H1 (cell line): ENCODE data around the gene PXT1. TPM values are rescaled to one million over a fixed set of nuclear protein-coding genes. Genes with fewer than 3 reads are reported as not detected.

Experiments
- CTCF ChIA-PET: fragments of 300-600 bp; sonication (Branson Sonifier 250); formaldehyde crosslinking; loops from one replicate; lab custom pipeline; 2021; ENCODE audit not compliant: partially characterized antibody; lab: Charles Lee
- POLR2A ChIA-PET: fragments of 300-600 bp; sonication (Branson Sonifier 250); formaldehyde crosslinking; loops from one replicate; lab custom pipeline; 2021; ENCODE audit warnings: inconsistent platforms; ENCODE audit not compliant: partially characterized antibody; lab: Charles Lee
- DNase-seq, 2 experiments: peaks; one replicate each; pipeline versions ENCODE4 v3.0.0 to v3.0.0-alpha.2; 2010 to 2022; ENCODE audit warnings: low spot score in 2 of 2, low read depth in 1 of 2, mixed read lengths in 1 of 2
- FAIRE-seq: peaks from 2 replicates; lab custom pipeline; 2011; peaks lifted over from hg19 to GRCh38; lab: Jason Lieb, UNC
- H2AFZ ChIP-seq: 2 replicates; pipeline ENCODE4 v1.8.1; 2012; ENCODE audit warnings: low read length, inconsistent platforms
- H2AK5ac ChIP-seq: 2 replicates; pipeline ENCODE4 v1.6.1; 2013; ENCODE audit warnings: low read depth, low read length
- H2BK120ac ChIP-seq: replicated peaks from 2 replicates; pipeline ENCODE3; 2013; ENCODE audit warnings: low read depth, low read length, inconsistent platforms
- H2BK12ac ChIP-seq: 2 replicates; pipeline ENCODE4 v1.6.1; 2013; ENCODE audit warnings: low read depth, low read length
- H2BK15ac ChIP-seq: 2 replicates; pipeline ENCODE4 v1.6.1; 2013; ENCODE audit warnings: low read length
- H2BK20ac ChIP-seq: 2 replicates; pipeline ENCODE4 v1.6.1; 2013; ENCODE audit warnings: low read length
- H2BK5ac ChIP-seq: 2 replicates; pipeline ENCODE4 v1.6.1; 2013; ENCODE audit warnings: low read depth, low read length
- H3K14ac ChIP-seq: 2 replicates; pipeline ENCODE4 v1.6.1; 2013; ENCODE audit warnings: inconsistent platforms; ENCODE audit not compliant: insufficient read length
- H3K18ac ChIP-seq: 2 replicates; pipeline ENCODE4 v1.6.1; 2013; ENCODE audit warnings: low read length; ENCODE audit errors: extremely low read depth
- H3K23ac ChIP-seq: 2 replicates; pipeline ENCODE4 v1.6.1; 2013; ENCODE audit warnings: inconsistent platforms; ENCODE audit not compliant: insufficient read length
- H3K23me2 ChIP-seq: 2 replicates; pipeline ENCODE4 v1.6.1; 2013; ENCODE audit warnings: low read depth, low read length
- H3K27ac ChIP-seq: 2 replicates; pipeline ENCODE4 v1.6.1; 2011; ENCODE audit warnings: low read depth, low read length, inconsistent platforms
- H3K27me3 ChIP-seq, 4 experiments: replicated peaks in 1 of 4; 1 replicate in 1 of 4; 2 replicates in 3 of 4; pipeline versions ENCODE4 v1.6.1 to v1.8.1; 2011 to 2013; ENCODE audit warnings: low read length in 3 of 4, mild to moderate bottlenecking in 3 of 4, inconsistent platforms in 2 of 4, mixed read lengths in 2 of 4, moderate library complexity in 1 of 4; ENCODE audit not compliant: control insufficient read depth in 3 of 4, insufficient read depth in 3 of 4; ENCODE audit errors: extremely low read depth in 1 of 4
- H3K36me3 ChIP-seq, 4 experiments: 2 replicates each; pipeline versions ENCODE4 v1.6.1 to v1.8.1; 2011 to 2013; ENCODE audit warnings: mild to moderate bottlenecking in 4 of 4, low read length in 3 of 4, moderate library complexity in 2 of 4, control low read depth in 1 of 4, inconsistent platforms in 1 of 4; ENCODE audit not compliant: insufficient read depth in 4 of 4, control insufficient read depth in 2 of 4
- H3K4ac ChIP-seq: replicated peaks from 2 replicates; pipeline ENCODE3; 2013; ENCODE audit warnings: low read length, low read depth, mixed read lengths, inconsistent platforms; ENCODE audit not compliant: insufficient read length
- H3K4me1 ChIP-seq, 4 experiments: replicated peaks in 1 of 4; 1 replicate in 1 of 4; 2 replicates in 3 of 4; pipeline versions ENCODE4 v1.6.1 to v1.8.1; 2011 to 2013; ENCODE audit warnings: low read length in 3 of 4, inconsistent platforms in 2 of 4, mixed read lengths in 1 of 4; ENCODE audit not compliant: insufficient read depth in 4 of 4, control insufficient read depth in 3 of 4
- H3K4me2 ChIP-seq, 2 experiments: 2 replicates each; pipeline versions ENCODE4 v1.6.1 to v1.8.1; 2011 to 2013; ENCODE audit warnings: low read depth in 2 of 2, low read length in 2 of 2, control low read depth in 1 of 2, inconsistent platforms in 1 of 2, mild to moderate bottlenecking in 1 of 2; ENCODE audit not compliant: insufficient read depth in 1 of 2
- H3K4me3 ChIP-seq, 4 experiments: fragments of 200-600, 300-600 bp in 1 of 4; sonication (generic), shearing (Covaris generic), sonication (Bioruptor Twin) in 1 of 4; 2 replicates each; pipeline versions ENCODE4 v1.5.1 to v1.8.1; 2011 to 2016; ENCODE audit warnings: low read length in 4 of 4, low read depth in 3 of 4, control low read depth in 2 of 4, inconsistent platforms in 2 of 4, mild to moderate bottlenecking in 2 of 4, mixed read lengths in 1 of 4, moderate library complexity in 1 of 4; ENCODE audit not compliant: insufficient read depth in 2 of 4; ENCODE audit errors: extremely low read depth in 1 of 4
- H3K56ac ChIP-seq: replicated peaks from 2 replicates; pipeline ENCODE3; 2013; ENCODE audit warnings: low read depth, mild to moderate bottlenecking, mixed read lengths, low read length, inconsistent platforms; ENCODE audit not compliant: insufficient read length
- H3K79me1 ChIP-seq: 2 replicates; pipeline ENCODE4 v1.6.1; 2013; ENCODE audit warnings: low read depth, low read length, control low read depth
- H3K79me2 ChIP-seq, 2 experiments: 2 replicates each; pipeline versions ENCODE4 v1.6.1 to v1.8.1; 2012 to 2013; ENCODE audit warnings: low read length in 2 of 2, mild to moderate bottlenecking in 2 of 2, inconsistent platforms in 1 of 2; ENCODE audit not compliant: insufficient read depth in 2 of 2, control insufficient read depth in 1 of 2
- H3K9ac ChIP-seq, 4 experiments: replicated peaks in 1 of 4; 1 replicate in 1 of 4; 2 replicates in 3 of 4; pipeline versions ENCODE4 v1.6.1 to v1.8.1; 2011 to 2013; ENCODE audit warnings: low read depth in 3 of 4, low read length in 3 of 4, control low read depth in 2 of 4, mild to moderate bottlenecking in 2 of 4, moderate library complexity in 2 of 4, inconsistent platforms in 1 of 4; ENCODE audit errors: extremely low read depth in 1 of 4
- H3K9me3 ChIP-seq, 2 experiments: 2 replicates each; pipeline versions ENCODE4 v1.6.1 to v1.8.1; 2012 to 2013; ENCODE audit warnings: mild to moderate bottlenecking in 2 of 2, moderate library complexity in 2 of 2, control low read depth in 1 of 2, inconsistent platforms in 1 of 2, low read depth in 1 of 2, low read length in 1 of 2, mixed read lengths in 1 of 2; ENCODE audit not compliant: insufficient read depth in 2 of 2
- H4K20me1 ChIP-seq, 2 experiments: replicated peaks in 1 of 2; 2 replicates each; pipeline versions ENCODE3 to v1.8.1; 2011 to 2013; ENCODE audit warnings: inconsistent platforms in 2 of 2, low read length in 2 of 2, mild to moderate bottlenecking in 1 of 2; ENCODE audit not compliant: insufficient read depth in 2 of 2, control insufficient read depth in 1 of 2
- H4K5ac ChIP-seq: 2 replicates; pipeline ENCODE4 v1.6.1; 2013; ENCODE audit warnings: low read length, low read depth, mixed read lengths, inconsistent platforms; ENCODE audit not compliant: insufficient read length
- H4K8ac ChIP-seq: 2 replicates; pipeline ENCODE4 v1.8.0; 2013; ENCODE audit warnings: mild to moderate bottlenecking, moderate library complexity, low read length, inconsistent platforms; ENCODE audit not compliant: insufficient read depth; ENCODE audit errors: extremely low read depth
- H4K91ac ChIP-seq: replicated peaks from 2 replicates; pipeline ENCODE3; 2013; ENCODE audit warnings: low read length, mixed read lengths, inconsistent platforms; ENCODE audit not compliant: insufficient read length
- BRCA1 ChIP-seq: IDR thresholded peaks from 2 replicates; pipeline ENCODE4 v1.6.1; 2012; ENCODE audit warnings: low read depth, low read length, improper control_type of control experiment
- FOSL1 ChIP-seq: IDR thresholded peaks from 2 replicates; pipeline ENCODE4 v1.6.1; 2011; ENCODE audit warnings: mild to moderate bottlenecking, low read depth, low read length, moderate library complexity; ENCODE audit not compliant: insufficient read depth
- GTF2F1 ChIP-seq: IDR thresholded peaks from 2 replicates; pipeline ENCODE4 v1.6.1; 2012; ENCODE audit warnings: low read depth, low read length, improper control_type of control experiment, borderline replicate concordance
- NRF1 ChIP-seq: IDR thresholded peaks from 2 replicates; pipeline ENCODE4 v1.6.1; 2011; ENCODE audit warnings: mild to moderate bottlenecking, low read depth, low read length, improper control_type of control experiment
- RNF2 ChIP-seq: fragments of 200-900, 300-1000 bp; sonication (generic); IDR thresholded peaks from 2 replicates; pipeline ENCODE4 v1.7.1; 2016; ENCODE audit warnings: borderline replicate concordance, low read depth, mild to moderate bottlenecking, antibody characterized with exemption, low read length; ENCODE audit not compliant: poor library complexity, severe bottlenecking; ENCODE audit errors: missing control alignments
- SAP30 ChIP-seq: fragments of 300-600 bp; sonication (generic); IDR thresholded peaks from 2 replicates; pipeline ENCODE4 v1.7.1; 2012; ENCODE audit warnings: low read length, moderate library complexity, mild to moderate bottlenecking, inconsistent platforms; ENCODE audit not compliant: insufficient read depth, insufficient replicate concordance
- SP1 ChIP-seq: IDR thresholded peaks from 2 replicates; pipeline ENCODE4 v1.6.1; 2011; ENCODE audit warnings: low read depth, low read length
- TCF12 ChIP-seq: IDR thresholded peaks from 2 replicates; pipeline ENCODE4 v1.6.1; 2011; ENCODE audit warnings: low read depth, mild to moderate bottlenecking, low read length
- WGBS, 2 experiments: shearing (Covaris generic) in 1 of 2; methylation state at CpG; one replicate each; pipeline versions ENCODE4 v1.1.6 to v1.1.7; 2013 to 2015; ENCODE audit warnings: low lambda C conversion rate in 2 of 2, mixed read lengths in 2 of 2, inconsistent platforms in 1 of 2, low coverage in 1 of 2, missing lambda C conversion rate in 1 of 2; ENCODE audit not compliant: insufficient replicate concordance in 2 of 2, insufficient coverage in 1 of 2, insufficient read length in 1 of 2; ENCODE audit errors: extremely low coverage in 1 of 2, missing lambda C conversion rate in 1 of 2; 5-methylcytosine and 5-hydroxymethylcytosine counted together
- polyA plus RNA-seq, 7 experiments: library from polyadenylated mRNA; depleted of rRNA in 3 of 7; stranded (reverse) in 5 of 7; unstranded in 2 of 7; fragments of >200 nt in 5 of 7; fragments of 200-250 nt in 2 of 7; gene quantifications; 1 replicate in 5 of 7; 2 replicates in 1 of 7; 4 replicates in 1 of 7; pipeline versions ENCODE4 v1.2.1 to v1.2.3, GENCODE V29; 2011 to 2013; ENCODE audit warnings: missing spikeins in 2 of 7, mixed read lengths in 2 of 7
- total RNA-seq: library from RNA; stranded (reverse); fragmentation: NEBNext Ultra II Directional; extraction: Animal tissue kit (Norgen Biotek cat#: 25700); gene quantifications from 2 replicates; pipeline ENCODE4 v1.2.1, GENCODE V29; 2021
- TF ChIP-seq, protein P1 (sequence below): IDR thresholded peaks from 2 replicates; pipeline ENCODE4 v1.6.1; 2012; ENCODE audit warnings: low read length, inconsistent platforms

PXT1 gene
- total and polyA plus RNA-seq, 2 of the 8 experiments (the other 6 are each of a cell fraction or from before 2014, with no cell fraction given): 0.06 TPM; not detected in 1

DNA sequence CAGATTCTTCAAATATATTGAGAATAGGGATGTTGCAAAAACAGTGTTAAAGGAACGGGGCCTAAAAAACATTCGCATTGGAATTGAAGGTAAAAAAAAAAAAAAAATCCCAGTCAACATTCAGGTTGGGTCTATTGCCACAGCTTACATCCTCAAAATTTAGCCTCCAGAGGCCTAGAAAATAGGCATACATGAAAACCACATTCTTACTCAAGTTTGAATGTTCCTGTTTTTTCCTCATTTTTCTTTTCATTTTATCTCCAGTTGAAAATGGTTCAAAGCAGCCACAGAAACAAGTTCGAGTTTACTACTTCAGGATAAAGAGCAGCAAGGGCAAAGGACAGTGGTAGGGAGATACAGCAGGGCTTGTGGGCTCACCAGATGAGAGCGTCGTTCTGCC lies 42.1 kb upstream of the PXT1 start:
- no peak overlapping the region for H4K8ac ChIP-seq
- CTCF ChIA-PET: interaction anchor here (1.3 kb wide), 1 partner anchor 41 kb away, joined by 3 read pairs; no protein-coding TSS in a partner anchor
- H3K23me2 ChIP-seq: no peaks in the 10 kb centered on the region
- H2BK20ac ChIP-seq: no peak overlapping the region
- no peaks in the 10 kb centered on the region for H3K79me2 ChIP-seq
- FAIRE-seq: no peak
- H3K79me1 ChIP-seq: no peaks in the 10 kb centered on the region
- H4K91ac ChIP-seq: no peak overlapping the region
- no peak overlapping the region for H3K4ac ChIP-seq
- no peak overlapping the region for H2AK5ac ChIP-seq
- H2AFZ ChIP-seq: no peak overlapping the region
- no peak overlapping the region for H2BK5ac ChIP-seq
- no peak overlapping the region for H3K14ac ChIP-seq
- no peak overlapping the region for H2BK15ac ChIP-seq
- H3K4me2 ChIP-seq: no peak overlapping the region
- POLR2A ChIA-PET: interaction anchor here (2.4 kb wide), 1 partner anchor 113 kb away, joined by 7 read pairs; no protein-coding TSS in a partner anchor
- H3K23ac ChIP-seq: no peak overlapping the region
- no peaks in the 10 kb centered on the region for H3K4me1 ChIP-seq
- 95% methylated on average over 5 of the region's 5 CpGs; no CpG with 5 or more reads in 1 of the 2 experiments for WGBS, 2 experiments
- H4K20me1 ChIP-seq: no peaks in the 10 kb centered on the region
- no peak overlapping the region for H2BK120ac ChIP-seq
- DNase-seq: no peak
- no peaks in the 10 kb centered on the region for H3K9me3 ChIP-seq
- TF ChIP-seq BRCA1: no peak
- no peak for TF ChIP-seq TCF12
- TF ChIP-seq NRF1: no peak
- TF ChIP-seq FOSL1: no peak
- TF ChIP-seq, protein P1, sequence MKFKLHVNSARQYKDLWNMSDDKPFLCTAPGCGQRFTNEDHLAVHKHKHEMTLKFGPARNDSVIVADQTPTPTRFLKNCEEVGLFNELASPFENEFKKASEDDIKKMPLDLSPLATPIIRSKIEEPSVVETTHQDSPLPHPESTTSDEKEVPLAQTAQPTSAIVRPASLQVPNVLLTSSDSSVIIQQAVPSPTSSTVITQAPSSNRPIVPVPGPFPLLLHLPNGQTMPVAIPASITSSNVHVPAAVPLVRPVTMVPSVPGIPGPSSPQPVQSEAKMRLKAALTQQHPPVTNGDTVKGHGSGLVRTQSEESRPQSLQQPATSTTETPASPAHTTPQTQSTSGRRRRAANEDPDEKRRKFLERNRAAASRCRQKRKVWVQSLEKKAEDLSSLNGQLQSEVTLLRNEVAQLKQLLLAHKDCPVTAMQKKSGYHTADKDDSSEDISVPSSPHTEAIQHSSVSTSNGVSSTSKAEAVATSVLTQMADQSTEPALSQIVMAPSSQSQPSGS: no peak
- TF ChIP-seq SP1: no peak
- no peak for TF ChIP-seq GTF2F1
- TF ChIP-seq RNF2: no peak
- TF ChIP-seq SAP30: no peak
- no peak overlapping the region for H4K5ac ChIP-seq
- no peak overlapping the region for H3K18ac ChIP-seq
- H3K27ac ChIP-seq: no peak overlapping the region
- H2BK12ac ChIP-seq: no peak overlapping the region
- no peak overlapping the region for H3K4me3 ChIP-seq
- H3K56ac ChIP-seq: no peak overlapping the region
- no peak overlapping the region for H3K9ac ChIP-seq
- peaks cover 3 to 33% (median 13%) of the 10 kb centered on the region in 4 experiments; a peak in 5 of 8 replicates for H3K36me3 ChIP-seq
- H3K27me3 ChIP-seq: no peaks in the 10 kb centered on the region
